Measurements from ENCODE around the gene FCMR.

FCMR gene

GRCh38 chr1:206923009-206923960, 1.5 kb upstream of the FCMR start:
- DNase-seq: no peak

DNA sequence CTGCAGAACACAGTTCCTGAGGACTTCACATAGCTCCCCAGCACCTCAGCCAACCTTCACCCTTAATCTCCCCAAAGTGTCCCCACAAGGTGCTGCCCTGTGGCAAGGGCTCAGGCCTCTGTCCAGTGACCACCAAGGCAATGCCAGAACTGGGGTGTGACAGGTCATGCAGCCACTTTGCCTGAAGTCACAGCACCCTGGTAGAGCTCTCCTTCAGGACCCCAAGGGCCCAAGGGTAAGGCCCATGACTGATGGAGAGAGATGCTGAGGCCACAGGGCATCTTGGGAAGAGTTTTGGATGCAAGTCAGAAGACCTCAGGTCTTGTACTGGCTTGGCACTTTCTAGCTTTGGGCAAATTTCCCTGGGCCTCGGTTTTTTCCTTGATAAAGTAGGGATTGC, 783 bp upstream of the FCMR start:
- no peak for DNase-seq

- DNase-seq: no peak
These were observed 3.7 kb downstream of the FCMR start for GRCh38 chr1:206918076-206918475.

DNA sequence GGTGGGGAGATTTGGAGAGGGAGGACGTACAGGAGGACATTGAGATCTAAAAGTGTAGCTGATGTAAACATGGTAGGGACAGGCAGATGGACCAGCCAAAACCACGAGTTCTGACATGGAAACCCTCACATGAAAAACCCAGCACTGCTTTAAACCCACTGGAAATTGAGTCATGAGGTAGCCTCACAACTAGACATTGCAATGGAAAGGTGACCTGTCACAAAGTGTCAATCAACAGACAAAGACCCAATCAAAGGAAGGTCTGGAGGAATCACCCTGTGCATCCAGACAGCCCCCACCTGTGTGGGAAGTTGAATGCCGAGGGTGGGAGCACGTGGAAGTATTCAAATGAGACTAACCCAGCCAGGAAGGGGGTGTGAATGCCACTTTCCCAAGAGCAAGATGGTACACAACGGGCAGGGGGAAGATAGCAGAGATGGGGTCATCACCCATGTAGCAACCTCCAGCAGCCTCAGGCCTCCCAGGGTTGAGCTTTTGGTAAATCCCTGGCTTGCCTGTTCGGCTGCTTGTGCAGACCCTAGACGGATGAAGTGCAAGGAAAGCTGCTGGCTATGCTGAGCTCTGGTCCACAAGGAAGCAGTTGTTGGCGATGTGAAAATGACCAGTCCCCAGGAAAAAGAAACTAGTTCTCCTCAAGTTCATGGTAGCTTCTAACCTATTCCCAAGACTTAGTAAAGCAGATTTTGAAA, 5.6 kb downstream of the FCMR start:
- no peak for DNase-seq

- no peak for DNase-seq
These were observed 6.6 kb downstream of the FCMR start for GRCh38 chr1:206915030-206915735.

DNA sequence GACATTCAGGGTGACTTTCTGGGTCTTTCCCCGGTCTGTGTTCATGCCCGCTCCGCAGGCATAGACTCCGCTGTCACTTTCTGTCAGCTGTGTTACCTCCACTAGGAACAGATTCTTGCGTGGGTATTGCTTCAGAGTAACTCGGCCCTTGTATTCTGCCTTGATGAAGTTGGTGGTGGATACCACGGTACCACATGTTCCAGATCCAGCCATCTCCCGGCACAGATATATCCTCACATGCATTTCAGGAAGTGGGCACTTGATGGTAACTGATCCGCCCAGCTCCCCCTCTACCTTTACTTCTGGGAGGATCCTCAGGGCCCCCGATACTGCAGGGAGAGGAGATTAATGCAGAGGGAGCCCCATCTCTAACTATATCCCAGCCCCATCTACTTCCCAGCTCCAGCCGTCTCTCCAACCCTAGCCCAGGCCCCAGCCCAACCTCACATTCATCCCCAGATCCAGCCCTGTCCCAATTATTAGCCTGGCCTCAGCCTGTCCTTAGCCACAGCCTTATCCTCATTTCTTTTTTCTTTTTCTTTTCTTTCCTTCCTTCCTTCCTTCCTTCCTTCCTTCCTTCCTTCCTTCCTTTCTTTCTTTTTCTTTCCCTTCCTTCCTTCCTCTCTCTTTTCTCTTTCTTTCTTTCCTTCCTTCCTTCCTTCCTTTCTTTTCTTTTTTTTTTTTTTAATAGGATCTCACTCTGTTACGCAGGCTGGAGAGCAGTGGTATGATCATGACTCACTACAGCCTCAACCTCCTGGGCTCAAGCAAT, 7.8 kb downstream of the FCMR start:
- DNase-seq: no peak

DNA sequence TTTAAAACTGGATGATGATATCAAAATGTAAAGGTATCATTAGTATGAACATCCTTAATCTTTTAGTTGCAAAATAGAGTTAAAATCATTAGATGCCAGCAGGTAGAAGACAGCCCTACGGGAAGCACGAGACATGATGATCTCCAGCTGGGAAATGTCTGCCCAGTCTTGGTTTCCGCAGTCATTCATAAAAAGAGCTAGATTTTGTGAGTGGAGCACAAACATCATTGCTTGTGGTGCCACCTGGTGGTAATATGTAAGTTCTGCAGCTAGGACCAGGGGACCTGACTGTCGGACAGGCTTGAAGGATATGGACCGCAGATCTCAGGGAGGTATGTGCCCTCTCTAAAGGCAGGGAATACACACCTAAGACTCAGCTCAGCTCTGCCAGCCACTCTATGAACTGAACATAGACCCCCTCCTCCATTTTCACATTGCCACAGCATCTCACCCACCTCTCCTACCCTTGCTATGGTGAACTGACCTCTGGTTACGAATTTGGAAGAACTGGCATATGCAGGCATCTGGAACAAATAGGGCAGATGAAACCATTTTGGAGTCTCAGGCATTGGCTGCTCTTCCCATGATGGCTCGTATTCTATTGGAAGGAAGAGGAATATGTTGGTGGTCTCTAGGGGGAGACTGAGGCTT, 9.2 kb downstream of the FCMR start:
- peak; percentile 69 to 92 for DNase-seq

- peak; percentile 44 to 63 for DNase-seq
These were observed 10.6 kb downstream of the FCMR start for GRCh38 chr1:206911064-206911663.

DNA sequence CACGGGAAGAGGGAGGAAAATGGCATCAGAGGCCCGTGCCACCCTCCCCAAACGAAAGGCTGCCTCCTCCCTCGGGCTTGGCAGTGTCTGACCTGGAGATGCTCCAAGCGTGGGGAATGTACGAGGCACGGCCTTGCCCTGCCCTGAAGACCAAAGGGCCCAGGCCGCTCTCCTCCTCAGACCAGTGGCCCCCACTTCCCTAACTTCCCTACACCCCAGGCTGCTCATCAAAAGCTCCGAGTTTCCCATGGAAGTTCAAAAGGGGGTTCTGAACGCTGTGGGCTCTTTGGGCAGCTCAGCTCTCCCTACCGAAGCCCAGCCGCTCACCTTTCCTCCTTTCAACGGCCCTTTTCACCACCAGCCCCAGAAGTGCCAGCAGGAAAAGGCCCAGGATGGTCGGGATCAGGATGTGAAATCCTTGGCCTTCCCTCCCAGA, 11.8 kb downstream of the FCMR start:
- DNase-seq: no peak

DNA sequence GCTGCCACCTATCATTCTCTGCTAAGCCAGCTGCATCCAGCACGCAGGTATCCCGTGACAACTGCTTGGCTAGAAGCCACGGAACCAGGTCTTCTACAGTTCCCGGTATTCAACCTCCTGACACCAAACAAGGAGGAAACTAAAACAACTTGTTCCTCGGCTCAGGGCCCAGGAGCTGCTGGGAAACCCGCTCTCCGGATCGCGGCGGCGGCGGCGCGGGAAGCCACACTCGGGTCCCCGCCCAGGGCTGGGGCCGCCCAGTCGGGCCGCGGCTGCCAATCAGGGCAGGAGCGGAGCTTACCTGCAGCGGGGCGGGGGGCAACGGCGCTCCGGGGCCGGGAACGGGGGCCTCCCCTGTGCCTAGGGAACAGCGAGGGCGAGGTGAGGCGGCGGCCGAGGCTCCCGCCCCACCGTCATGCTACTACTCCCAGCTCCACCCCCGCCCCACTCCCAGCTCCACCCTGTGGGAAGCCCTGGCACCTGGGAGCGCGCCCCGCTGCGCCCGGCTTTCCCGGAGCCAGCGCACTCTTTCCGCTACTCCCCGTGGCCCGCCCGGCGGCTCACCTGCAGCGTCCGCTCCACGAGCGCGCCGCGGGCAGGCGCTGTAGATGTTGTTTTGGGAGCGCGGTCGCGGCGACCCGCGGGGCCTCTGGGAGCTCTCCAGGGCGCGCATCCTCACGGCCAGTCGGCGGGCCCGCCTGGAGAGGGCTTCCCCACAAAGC, 12.4 kb downstream of the FCMR start:
- peak in 1 of 2 experiments; percentile 40 for DNase-seq

GRCh38 chr1:206908038-206908437, 13.7 kb downstream of the FCMR start:
- no peak for DNase-seq

DNA sequence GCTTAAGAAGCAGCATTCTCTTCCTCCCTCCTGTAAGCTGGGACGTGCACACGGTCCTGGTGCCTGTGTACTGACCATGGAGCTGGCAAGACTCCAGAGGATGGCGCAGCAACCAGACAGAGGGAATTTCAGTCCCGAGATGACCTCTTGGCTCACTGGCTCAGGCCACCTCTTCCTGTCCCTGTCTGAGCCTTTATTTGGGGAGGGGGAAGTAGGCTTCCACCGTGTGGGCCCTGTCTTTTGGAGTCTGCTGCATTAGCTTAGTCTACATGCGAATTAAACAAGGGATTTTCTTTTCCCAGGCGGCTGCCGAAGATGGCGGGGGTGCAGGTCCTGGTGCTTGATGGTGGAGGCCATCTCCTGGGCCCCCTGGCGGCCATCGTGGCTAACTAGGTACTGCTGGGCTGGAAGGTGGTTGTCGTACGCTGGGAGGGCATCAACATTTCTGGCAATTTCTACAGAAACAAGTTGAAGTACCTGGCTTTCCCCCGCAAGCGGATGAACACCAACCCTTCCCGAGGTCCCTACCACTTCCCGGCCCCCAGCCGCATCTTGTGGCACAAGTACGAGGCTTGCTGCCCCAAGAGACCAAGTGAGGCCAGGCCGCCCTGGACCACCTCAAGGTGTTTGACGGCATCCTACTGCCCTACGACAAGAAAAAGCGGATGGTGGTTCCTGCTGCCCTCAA, 14.3 kb downstream of the FCMR start:
- DNase-seq: peak in 1 of 2 experiments; percentile 35

GRCh38 chr1:206905295-206906164, 16.2 kb downstream of the FCMR start:
- no peak for DNase-seq

DNA sequence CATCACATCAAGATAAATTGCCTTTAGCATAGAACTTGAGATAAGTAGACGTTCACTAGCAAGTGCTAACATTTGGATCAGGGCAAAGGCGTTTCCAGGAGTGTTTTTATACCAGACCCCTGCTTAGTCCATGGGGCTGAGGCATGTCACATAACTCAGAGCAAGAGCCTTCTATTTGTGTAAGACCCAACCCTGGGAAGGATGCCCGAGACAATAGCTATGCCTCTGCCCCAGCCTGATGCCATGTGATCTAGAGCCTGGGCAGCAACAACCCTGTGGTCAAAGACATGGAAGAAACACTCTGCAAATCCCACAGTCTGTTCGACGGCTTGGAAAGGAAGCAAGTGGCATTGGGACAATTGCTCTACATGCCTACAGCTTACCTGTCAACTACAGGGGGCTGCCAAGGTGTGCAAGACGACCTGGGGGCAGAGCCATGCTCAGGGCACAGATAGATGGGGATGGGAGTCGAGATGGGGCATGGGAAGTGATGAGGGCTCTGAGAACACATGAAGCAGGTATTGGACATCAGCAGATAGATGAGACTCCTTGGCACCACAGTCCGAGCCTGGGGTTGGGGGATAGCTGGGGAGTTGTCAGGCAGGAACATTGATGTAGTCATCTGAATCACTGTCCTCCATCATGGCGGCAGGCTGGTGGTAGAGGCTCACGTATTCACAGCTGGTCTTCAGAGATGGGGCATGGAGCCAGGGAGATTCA, 17.2 kb downstream of the FCMR start:
- DNase-seq: no peak

DNA sequence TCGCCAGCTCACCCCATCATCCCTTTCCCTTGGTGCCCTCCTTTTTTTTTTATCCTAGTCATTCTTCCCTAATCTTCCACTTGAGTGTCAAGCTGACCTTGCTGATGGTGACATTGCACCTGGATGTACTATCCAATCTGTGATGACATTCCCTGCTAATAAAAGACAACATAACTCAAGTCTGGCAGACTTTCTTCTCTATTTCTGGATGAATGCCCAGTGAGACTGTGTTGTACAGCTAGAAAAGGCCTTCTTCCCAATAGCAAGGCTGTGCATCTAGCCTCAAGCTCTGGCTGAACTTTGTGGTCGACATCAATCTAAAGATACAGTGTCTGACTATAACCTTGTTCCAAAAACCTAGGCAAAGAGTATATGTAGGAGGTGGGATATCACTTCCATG, 18.1 kb downstream of the FCMR start:
- peak in 1 of 2 experiments; percentile 26 for DNase-seq

- DNase-seq: no peak
These were observed 19.0 kb downstream of the FCMR start for GRCh38 chr1:206902702-206903101.

- no peak for DNase-seq
These were observed 19.8 kb downstream of the FCMR start for GRCh38 chr1:206901944-206902343.

GRCh38 chr1:206900149-206900548, 21.6 kb downstream of the FCMR start:
- DNase-seq: no peak

- DNase-seq: no peak
These were observed 22.0 kb downstream of the FCMR start for GRCh38 chr1:206899717-206900116.

Data from NCI-H446 (cell line).